HCT116 (cell line): Measurements from ENCODE around the gene FLNB. TPM values are rescaled to one million over a fixed set of nuclear protein-coding genes. Genes with fewer than 3 reads are reported as not detected.

Source experiments
- ATAC-seq: fragments of 200-7000 bp; cut with Tn5 transposase; 2 replicates; pipeline ENCODE4 v1.9.1; 2020; ENCODE audit warnings: mild to moderate bottlenecking, moderate library complexity
- BruUV-seq: library from RNA; stranded (reverse); fragments of 400-500 nt; replicated peaks from 2 replicates; lab custom pipeline; 2021; lab: Mats Ljungman, UMichigan
- CTCF ChIA-PET: fragments of 300-600 bp; sonication (Branson Sonifier 250); formaldehyde crosslinking; loops from one replicate; lab custom pipeline; 2021; ENCODE audit warnings: antibody characterized with exemption; lab: Charles Lee
- POLR2A ChIA-PET: fragments of 300-600, 350-600 bp; sonication (Branson Sonifier 250); formaldehyde crosslinking; loops from one replicate; lab custom pipeline; 2021; ENCODE audit warnings: antibody characterized with exemption; lab: Charles Lee
- RAD21 ChIA-PET, 2 experiments: fragments of 300-600 bp; sonication (Branson Sonifier 250); formaldehyde crosslinking; loops; one replicate each; lab custom pipeline; 2023; ENCODE audit warnings: low total read pairs in 2 of 2; ENCODE audit not compliant: uncharacterized antibody in 2 of 2, unreplicated experiment in 2 of 2, low non-redundant PET in 1 of 2; lab: Charles Lee
- DNase-seq: peaks from one replicate; pipeline ENCODE4 v3.0.0-alpha.2; 2010; ENCODE audit warnings: low read depth, low spot score
- H2AFZ ChIP-seq: fragments of 200-600 bp; shearing (Covaris generic), sonication (generic); 2 replicates; pipeline ENCODE4 v1.6.1; 2017; ENCODE audit warnings: low read depth, mixed run types, mixed read lengths, antibody characterized with exemption, low read length; ENCODE audit not compliant: poor library complexity, severe bottlenecking
- H3K27ac ChIP-seq: 2 replicates; pipeline ENCODE4 v1.5.1; 2012; ENCODE audit warnings: low read depth, low read length
- H3K27me3 ChIP-seq: fragments of 200-600 bp; sonication (generic); 2 replicates; pipeline ENCODE4 v1.6.1; 2016; ENCODE audit warnings: mixed run types, low read length, mixed read lengths; ENCODE audit not compliant: insufficient read depth
- H3K36me3 ChIP-seq, 2 experiments: fragments of 200-500 bp in 1 of 2; fragments of 200-600 bp in 1 of 2; sonication (Bioruptor generic) in 1 of 2; sonication (generic) in 1 of 2; 2 replicates each; pipeline versions ENCODE4 v1.5.1 to v1.6.1; 2014 to 2016; ENCODE audit warnings: low read length in 2 of 2, inconsistent platforms in 1 of 2, mixed read lengths in 1 of 2, mixed run types in 1 of 2; ENCODE audit not compliant: insufficient read depth in 2 of 2, control insufficient read depth in 1 of 2
- H3K4me1 ChIP-seq, 2 experiments: fragments of 200-600 bp in 1 of 2; sonication (generic) in 1 of 2; 2 replicates each; pipeline versions ENCODE4 v1.5.1 to v1.6.1; 2012 to 2017; ENCODE audit warnings: low read length in 2 of 2, inconsistent platforms in 1 of 2, mild to moderate bottlenecking in 1 of 2, mixed read lengths in 1 of 2, mixed run types in 1 of 2, moderate library complexity in 1 of 2; ENCODE audit not compliant: insufficient read depth in 2 of 2, control insufficient read depth in 1 of 2
- H3K4me2 ChIP-seq: fragments of 200-600 bp; sonication (generic); 2 replicates; pipeline ENCODE4 v1.6.1; 2017; ENCODE audit warnings: mixed run types, low read length, mixed read lengths
- H3K4me3 ChIP-seq, 2 experiments: fragments of 200-600 bp in 1 of 2; sonication (generic) in 1 of 2; replicated peaks in 1 of 2; 2 replicates each; pipeline ENCODE4 v1.5.1; 2011 to 2016; ENCODE audit warnings: low read length in 2 of 2, control low read depth in 1 of 2, low read depth in 1 of 2, mild to moderate bottlenecking in 1 of 2, mixed read lengths in 1 of 2, mixed run types in 1 of 2
- H3K79me2 ChIP-seq: fragments of 200-600 bp; sonication (generic); 2 replicates; pipeline ENCODE4 v1.6.1; 2017; ENCODE audit warnings: mild to moderate bottlenecking, mixed run types, low read length, moderate library complexity, mixed read lengths; ENCODE audit not compliant: insufficient read depth
- H3K9ac ChIP-seq: fragments of 200-600 bp; sonication (generic); 2 replicates; pipeline ENCODE4 v1.6.1; 2016; ENCODE audit warnings: low read length, mixed read lengths
- H3K9me2 ChIP-seq: fragments of 200-600 bp; sonication (generic), shearing (Covaris generic); 2 replicates; pipeline ENCODE4 v1.6.1; 2017; ENCODE audit warnings: mixed run types, mild to moderate bottlenecking, moderate library complexity; ENCODE audit not compliant: insufficient read depth
- H3K9me3 ChIP-seq, 2 experiments: fragments of 200-500 bp in 1 of 2; fragments of 200-600 bp in 1 of 2; sonication (Bioruptor generic) in 1 of 2; sonication (generic) in 1 of 2; 2 replicates each; pipeline ENCODE4 v1.6.1; 2014 to 2017; ENCODE audit warnings: low read length in 2 of 2, mixed read lengths in 2 of 2, inconsistent platforms in 1 of 2, low read depth in 1 of 2, mild to moderate bottlenecking in 1 of 2, mixed run types in 1 of 2, moderate library complexity in 1 of 2; ENCODE audit not compliant: control insufficient read depth in 1 of 2, insufficient read depth in 1 of 2
- H4K20me1 ChIP-seq: fragments of 200-600 bp; sonication (generic), shearing (Covaris generic); 2 replicates; pipeline ENCODE4 v1.6.1; 2017; ENCODE audit warnings: mixed run types, mild to moderate bottlenecking, moderate library complexity; ENCODE audit not compliant: insufficient read depth
- CBX3 ChIP-seq: IDR thresholded peaks from 2 replicates; pipeline ENCODE4 v1.6.1; 2012; ENCODE audit warnings: low read depth
- CEBPB ChIP-seq: IDR thresholded peaks from 2 replicates; pipeline ENCODE4 v1.6.1; 2012; ENCODE audit warnings: low read depth
- EZH2phosphoT487 ChIP-seq: fragments of 200-600 bp; IDR thresholded peaks from 2 replicates; pipeline ENCODE4 v1.6.1; 2018; ENCODE audit warnings: antibody characterized with exemption, borderline replicate concordance
- POLR2A ChIP-seq: IDR thresholded peaks from 2 replicates; pipeline ENCODE4 v1.7.0; 2011; ENCODE audit warnings: borderline replicate concordance; ENCODE audit not compliant: insufficient read depth, insufficient read length; ENCODE audit errors: extremely low read depth
- POLR2AphosphoS5 ChIP-seq: IDR thresholded peaks from 2 replicates; pipeline ENCODE4 v1.6.1; 2011; ENCODE audit warnings: mild to moderate bottlenecking, low read depth, low read length, moderate library complexity
- RAD21 ChIP-seq: IDR thresholded peaks from 2 replicates; pipeline ENCODE4 v1.6.1; 2012; ENCODE audit warnings: low read depth, mild to moderate bottlenecking
- SP1 ChIP-seq: IDR thresholded peaks from 2 replicates; pipeline ENCODE4 v1.6.1; 2012; ENCODE audit warnings: low read depth
- SRF ChIP-seq: IDR thresholded peaks from 2 replicates; pipeline ENCODE4 v1.6.1; 2012; ENCODE audit warnings: low read depth
- TCF7L2 ChIP-seq: IDR thresholded peaks from 2 replicates; pipeline ENCODE4 v1.7.0; 2011; ENCODE audit warnings: borderline replicate concordance, inconsistent platforms; ENCODE audit not compliant: insufficient read depth, insufficient read length; ENCODE audit errors: extremely low read depth
- ZFX ChIP-seq: fragments of 450-650 bp; IDR thresholded peaks from 2 replicates; pipeline ENCODE4 v1.6.1; 2017
- ZNF274 ChIP-seq: fragments of 200-500 bp; sonication (Bioruptor generic); IDR thresholded peaks from 2 replicates; pipeline ENCODE4 v1.6.1; 2014; ENCODE audit warnings: mild to moderate bottlenecking, low read depth, low read length, inconsistent platforms
- intact Hi-C: fragments of 100-400 bp; cut with micrococcal nuclease; formaldehyde crosslinking; loops from 2 replicates; pipeline ENCODE4 v1.10.0; 2022
- total RNA-seq: library from RNA; stranded (reverse); gene quantifications from one replicate; pipeline ENCODE4 v1.2.1, GENCODE V29; 2021; ENCODE audit not compliant: unreplicated experiment
- TF ChIP-seq, protein P1 (sequence below), 3 experiments: fragments of 200-600 bp in 1 of 3; sonication (generic) in 1 of 3; IDR thresholded peaks in 2 of 3; conservative IDR thresholded peaks in 1 of 3; 2 replicates each; pipeline ENCODE4 v1.5.1; 2012 to 2017; ENCODE audit warnings: low read depth in 2 of 3, low read length in 2 of 3, antibody characterized with exemption in 1 of 3, borderline replicate concordance in 1 of 3, control low read depth in 1 of 3, mild to moderate bottlenecking in 1 of 3, mixed read lengths in 1 of 3, mixed run types in 1 of 3, moderate library complexity in 1 of 3; ENCODE audit not compliant: insufficient read depth in 1 of 3
- TF ChIP-seq, protein P2 (sequence below): IDR thresholded peaks from 2 replicates; pipeline ENCODE4 v1.6.1; 2011; ENCODE audit warnings: mild to moderate bottlenecking, low read length, moderate library complexity; ENCODE audit not compliant: insufficient replicate concordance; ENCODE audit errors: extremely low read depth
- TF ChIP-seq, protein P3 (sequence below): IDR thresholded peaks from 2 replicates; pipeline ENCODE4 v1.6.1; 2012

Gene FLNB
- total RNA-seq, 1 experiment from 2014 or later = 116 TPM

DNA sequence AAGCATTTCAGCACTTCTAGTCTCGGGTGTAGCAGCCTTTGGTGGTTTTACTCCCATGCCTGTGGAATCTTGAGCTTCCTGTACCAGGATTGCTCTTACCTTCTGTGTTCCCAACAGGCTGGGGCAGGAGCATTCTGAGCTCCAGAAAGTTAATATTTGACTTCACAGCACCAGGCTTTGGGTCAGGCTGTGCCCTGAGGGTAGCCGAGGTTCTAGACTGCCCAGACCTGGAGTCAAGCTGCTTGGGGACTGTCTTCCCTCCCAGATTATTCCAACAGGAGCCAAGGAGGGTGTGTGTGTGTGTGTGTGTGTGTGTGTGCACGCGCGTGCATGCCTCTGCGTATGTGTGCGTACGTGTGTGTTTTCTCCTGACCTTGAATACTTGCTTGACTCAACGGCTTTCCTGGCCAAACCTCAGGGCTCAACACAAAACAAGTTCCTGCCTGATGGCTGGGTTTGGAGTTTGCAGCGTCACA, 94.8 kb downstream of the FLNB start:
- TF ChIP-seq RAD21 = no peak
- Histone ChIP-seq H4K20me1 (no peaks in the 10 kb centered on the region), H3K4me2 (no peak overlapping the region), H3K4me1 (no peaks in the 10 kb centered on the region), H3K9me3 (no peaks in the 10 kb centered on the region), H3K27me3 (no peaks in the 10 kb centered on the region), H3K79me2 (no peaks in the 10 kb centered on the region), H3K9ac (no peak overlapping the region), H3K9me2 (no peaks in the 10 kb centered on the region), H2AFZ (no peak overlapping the region), H3K27ac (no peak overlapping the region), H3K4me3 (no peak overlapping the region), H3K36me3 (peaks cover 15 to 30% of the 10 kb centered on the region in 2 experiments; a peak in 3 of 4 replicates)
- ChIA-PET RAD21 (interaction anchor here in 1 of 2 experiments (0.7 kb wide), 1 partner anchor 82 kb away, joined by 4 read pairs; no protein-coding TSS in a partner anchor), POLR2A (no interaction called here), CTCF (no interaction called here)
- no TSS peak for BruUV-seq
- ATAC-seq (no peak), DNase-seq (no peak)
- intact Hi-C loops = no loop called here

DNA sequence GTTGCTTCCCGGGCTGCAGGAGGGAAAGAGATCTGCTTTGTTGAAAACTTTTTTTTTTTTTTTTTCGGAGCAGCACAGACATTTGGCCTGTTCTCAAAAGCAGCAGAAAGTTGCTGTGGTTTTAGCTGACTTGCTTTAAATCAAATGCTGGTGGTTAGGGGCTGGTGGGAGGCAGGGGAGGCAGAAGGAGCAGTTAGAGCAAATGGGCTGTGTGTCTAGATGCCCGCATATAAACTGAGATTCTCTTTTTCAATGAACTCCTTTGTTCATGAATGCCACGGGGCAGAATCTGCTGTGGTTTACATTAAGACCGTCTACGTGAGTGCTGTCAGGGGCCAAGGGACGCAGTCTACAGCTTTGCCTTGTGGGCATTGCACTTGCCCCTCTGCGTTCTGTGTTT, 95.9 kb downstream of the FLNB start:
- Histone ChIP-seq H3K79me2 (no peaks in the 10 kb centered on the region), H3K4me1 (no peaks in the 10 kb centered on the region), H4K20me1 (no peaks in the 10 kb centered on the region), H3K27me3 (no peaks in the 10 kb centered on the region)
- no peak for DNase-seq
- intact Hi-C loops = no loop called here
- no peak for TF ChIP-seq SRF
- no peak for TF ChIP-seq SP1
- TF ChIP-seq RAD21 = no peak
- TF ChIP-seq TCF7L2 = no peak
- no peak for TF ChIP-seq EZH2phosphoT487
- TF ChIP-seq, protein P1, sequence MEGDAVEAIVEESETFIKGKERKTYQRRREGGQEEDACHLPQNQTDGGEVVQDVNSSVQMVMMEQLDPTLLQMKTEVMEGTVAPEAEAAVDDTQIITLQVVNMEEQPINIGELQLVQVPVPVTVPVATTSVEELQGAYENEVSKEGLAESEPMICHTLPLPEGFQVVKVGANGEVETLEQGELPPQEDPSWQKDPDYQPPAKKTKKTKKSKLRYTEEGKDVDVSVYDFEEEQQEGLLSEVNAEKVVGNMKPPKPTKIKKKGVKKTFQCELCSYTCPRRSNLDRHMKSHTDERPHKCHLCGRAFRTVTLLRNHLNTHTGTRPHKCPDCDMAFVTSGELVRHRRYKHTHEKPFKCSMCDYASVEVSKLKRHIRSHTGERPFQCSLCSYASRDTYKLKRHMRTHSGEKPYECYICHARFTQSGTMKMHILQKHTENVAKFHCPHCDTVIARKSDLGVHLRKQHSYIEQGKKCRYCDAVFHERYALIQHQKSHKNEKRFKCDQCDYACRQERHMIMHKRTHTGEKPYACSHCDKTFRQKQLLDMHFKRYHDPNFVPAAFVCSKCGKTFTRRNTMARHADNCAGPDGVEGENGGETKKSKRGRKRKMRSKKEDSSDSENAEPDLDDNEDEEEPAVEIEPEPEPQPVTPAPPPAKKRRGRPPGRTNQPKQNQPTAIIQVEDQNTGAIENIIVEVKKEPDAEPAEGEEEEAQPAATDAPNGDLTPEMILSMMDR (IDR thresholded peaks at IDR 0.05 in 2 of 3, conservative IDR thresholded peaks at IDR 0.05 in 1 of 3; ENCODE audit: borderline replicate concordance in 1 of 3, insufficient read depth in 1 of 3, low read depth in 2 of 3, low read length in 2 of 3) = no peak
- no peak for TF ChIP-seq ZFX
- no peak for TF ChIP-seq CEBPB
- TF ChIP-seq, protein P2, sequence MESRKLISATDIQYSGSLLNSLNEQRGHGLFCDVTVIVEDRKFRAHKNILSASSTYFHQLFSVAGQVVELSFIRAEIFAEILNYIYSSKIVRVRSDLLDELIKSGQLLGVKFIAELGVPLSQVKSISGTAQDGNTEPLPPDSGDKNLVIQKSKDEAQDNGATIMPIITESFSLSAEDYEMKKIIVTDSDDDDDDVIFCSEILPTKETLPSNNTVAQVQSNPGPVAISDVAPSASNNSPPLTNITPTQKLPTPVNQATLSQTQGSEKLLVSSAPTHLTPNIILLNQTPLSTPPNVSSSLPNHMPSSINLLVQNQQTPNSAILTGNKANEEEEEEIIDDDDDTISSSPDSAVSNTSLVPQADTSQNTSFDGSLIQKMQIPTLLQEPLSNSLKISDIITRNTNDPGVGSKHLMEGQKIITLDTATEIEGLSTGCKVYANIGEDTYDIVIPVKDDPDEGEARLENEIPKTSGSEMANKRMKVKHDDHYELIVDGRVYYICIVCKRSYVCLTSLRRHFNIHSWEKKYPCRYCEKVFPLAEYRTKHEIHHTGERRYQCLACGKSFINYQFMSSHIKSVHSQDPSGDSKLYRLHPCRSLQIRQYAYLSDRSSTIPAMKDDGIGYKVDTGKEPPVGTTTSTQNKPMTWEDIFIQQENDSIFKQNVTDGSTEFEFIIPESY = no peak
- TF ChIP-seq, protein P3, sequence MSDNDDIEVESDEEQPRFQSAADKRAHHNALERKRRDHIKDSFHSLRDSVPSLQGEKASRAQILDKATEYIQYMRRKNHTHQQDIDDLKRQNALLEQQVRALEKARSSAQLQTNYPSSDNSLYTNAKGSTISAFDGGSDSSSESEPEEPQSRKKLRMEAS = no peak
- TF ChIP-seq POLR2A = no peak
- no peak for TF ChIP-seq ZNF274
- TF ChIP-seq CBX3 = no peak
- TF ChIP-seq POLR2AphosphoS5 = no peak
- TF ChIP-seq, all 23 proteins: peak for 0
- ChIA-PET CTCF (no interaction called here), POLR2A (no interaction called here), RAD21 (no interaction called here)
- Histone ChIP-seq H3K4me2 (no peak overlapping the region), H3K9ac (no peak overlapping the region), H3K9me2 (no peaks in the 10 kb centered on the region), H3K4me3 (no peak overlapping the region), H3K36me3 (peaks cover 12 to 31% of the 10 kb centered on the region in 2 experiments; a peak in 3 of 4 replicates), H3K9me3 (no peaks in the 10 kb centered on the region), H3K27ac (no peak overlapping the region), H2AFZ (no peak overlapping the region)
- no TSS peak for BruUV-seq
- ATAC-seq = no peak
